Inferior parietal cortex (tissue), 1 donor: ENCODE measurements around the gene GDAP2.
A peak's percentile ranks its signal among the peaks of the same experiment; 100 is the strongest.

Experiments
- DNase-seq: peaks from one replicate; pipeline ENCODE4 v3.0.0-alpha.2; 2016; ENCODE audit errors: extremely low spot score

Gene GDAP2

DNA sequence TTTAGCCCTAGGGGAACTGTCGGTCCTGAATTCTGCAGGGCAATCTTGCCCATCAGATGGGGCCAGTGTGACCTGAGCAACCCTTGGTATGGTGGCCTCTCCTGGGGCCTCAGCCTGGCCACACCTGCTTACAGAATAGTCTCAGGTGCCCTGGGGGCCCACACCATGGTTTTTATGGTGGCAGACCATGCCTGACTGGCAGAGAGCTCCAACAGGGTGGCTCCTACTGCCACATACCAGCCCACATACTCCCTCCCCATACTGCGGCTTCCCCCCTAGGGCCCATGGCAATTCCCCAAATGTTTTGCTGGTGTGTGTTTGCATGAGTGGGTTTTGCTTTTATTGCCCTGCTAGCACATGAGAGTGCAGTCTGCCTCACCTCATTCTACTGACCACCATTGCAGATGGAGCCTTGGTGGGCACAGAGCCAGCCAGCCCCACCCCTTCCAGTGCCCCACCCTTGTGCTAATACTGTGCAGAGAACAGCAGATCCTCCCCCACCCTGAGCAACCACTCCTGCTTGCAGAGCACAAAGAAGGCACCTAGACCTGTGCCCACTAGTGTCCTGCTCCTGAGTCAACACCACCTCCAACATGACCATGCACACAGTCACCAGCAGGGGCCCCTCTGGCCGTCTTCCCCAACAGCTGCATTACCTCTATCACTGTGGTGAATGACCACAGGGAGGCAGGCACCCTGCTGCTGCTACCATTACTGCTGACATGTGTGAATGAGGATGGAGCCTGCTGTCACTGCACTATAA is 86.8 kb downstream of the GDAP2 start:
- DNase-seq, result no peak

DNA sequence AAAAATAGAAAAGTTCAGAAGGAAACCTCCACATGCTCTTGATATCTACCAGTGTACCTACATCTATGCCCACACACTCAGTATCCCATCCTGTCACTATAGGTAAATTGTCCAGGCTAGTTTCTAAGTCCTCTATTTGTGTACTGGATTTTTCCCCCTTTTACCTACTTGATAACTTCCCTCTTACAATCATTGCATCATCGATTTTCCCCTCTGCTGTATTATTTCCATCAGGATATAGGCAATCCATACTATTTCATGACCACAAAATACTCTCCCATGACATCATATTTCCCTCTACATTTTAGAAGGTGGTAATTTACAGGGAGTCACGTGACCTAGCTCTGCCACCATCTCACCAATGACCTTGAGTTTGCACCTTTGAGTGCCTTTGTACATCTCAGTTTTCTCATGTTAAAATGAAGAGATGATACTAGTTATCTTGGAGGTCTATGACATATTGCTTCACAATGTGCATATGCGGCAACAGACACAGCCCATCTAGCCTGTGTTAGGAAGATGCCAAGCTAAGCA is 88.2 kb downstream of the GDAP2 start:
- no peak for DNase-seq

- DNase-seq, result no peak
These were observed 90.5 kb downstream of the GDAP2 start for GRCh38 chr1:117838911-117839310.

- DNase-seq, result no peak
These were observed 93.4 kb downstream of the GDAP2 start for GRCh38 chr1:117836069-117836468.

- no peak for DNase-seq
These were observed 95.0 kb downstream of the GDAP2 start for GRCh38 chr1:117834416-117834815.

GRCh38 chr1:117832453-117832852 is 97.0 kb downstream of the GDAP2 start:
- DNase-seq, result no peak

DNA sequence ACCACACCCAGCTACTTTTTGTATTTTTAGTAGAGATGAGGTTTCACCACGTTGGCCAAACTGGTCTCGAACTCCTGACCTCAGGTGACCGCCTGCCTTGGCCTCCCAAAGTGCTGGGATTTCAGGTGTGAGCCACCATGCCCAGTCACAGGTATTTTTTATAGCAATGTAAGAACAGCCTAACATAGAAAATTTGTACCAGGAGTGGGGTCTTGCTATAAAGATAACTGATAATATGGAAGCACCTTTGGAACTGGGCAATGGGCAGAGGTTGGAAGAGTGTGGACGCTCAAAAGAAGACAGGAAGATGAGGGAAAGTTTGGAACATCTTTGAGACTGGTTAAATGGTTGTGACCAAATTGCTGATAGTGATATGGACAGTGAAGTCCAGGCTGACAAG is 99.2 kb downstream of the GDAP2 start:
- no peak for DNase-seq

DNA sequence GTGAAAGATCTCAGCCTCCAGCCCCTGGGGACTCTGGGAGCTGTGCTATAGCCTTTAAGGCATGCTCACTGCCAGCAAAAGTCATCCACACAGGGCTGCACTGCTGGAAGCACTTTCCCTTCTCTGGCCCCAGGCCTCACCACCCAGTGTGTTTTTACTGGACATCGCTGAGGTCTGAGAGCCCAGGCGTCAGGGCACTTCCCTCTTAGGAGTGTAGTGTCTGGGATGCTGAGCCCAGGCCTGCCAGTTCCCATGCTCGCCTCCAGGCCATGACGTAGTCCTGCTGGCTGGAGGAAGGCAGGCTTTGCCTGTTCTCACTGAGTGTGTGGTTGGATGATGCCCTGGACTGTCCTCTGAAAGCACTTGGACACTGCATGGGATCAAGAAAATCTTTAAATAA is 101.2 kb downstream of the GDAP2 start:
- no peak for DNase-seq

DNA sequence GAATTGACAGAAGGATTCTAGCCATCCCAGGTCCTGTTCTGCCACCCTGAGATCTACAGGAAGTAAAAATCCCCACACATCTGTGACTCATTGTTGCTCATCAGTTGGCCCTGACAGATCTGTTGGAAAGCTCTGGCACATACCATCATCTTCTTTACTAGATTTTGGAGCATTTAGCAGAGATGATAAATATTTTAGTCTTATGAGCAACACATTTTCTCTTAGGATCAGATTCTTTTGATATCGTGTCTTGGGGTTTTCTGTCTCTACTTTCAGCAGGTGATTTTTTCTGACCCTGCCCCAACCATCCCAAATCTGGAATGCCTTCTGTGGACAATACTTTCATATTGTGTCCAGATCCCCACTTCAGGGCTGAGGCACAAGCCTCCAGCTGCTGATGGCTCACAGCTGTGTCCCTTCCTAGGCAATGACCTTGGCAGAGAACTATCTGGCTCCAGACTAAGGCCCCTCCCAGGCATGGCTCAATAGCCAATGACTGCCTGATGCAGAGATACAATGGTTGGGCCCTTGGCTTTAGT is 102.8 kb downstream of the GDAP2 start:
- DNase-seq, result peak; percentile 35

DNA sequence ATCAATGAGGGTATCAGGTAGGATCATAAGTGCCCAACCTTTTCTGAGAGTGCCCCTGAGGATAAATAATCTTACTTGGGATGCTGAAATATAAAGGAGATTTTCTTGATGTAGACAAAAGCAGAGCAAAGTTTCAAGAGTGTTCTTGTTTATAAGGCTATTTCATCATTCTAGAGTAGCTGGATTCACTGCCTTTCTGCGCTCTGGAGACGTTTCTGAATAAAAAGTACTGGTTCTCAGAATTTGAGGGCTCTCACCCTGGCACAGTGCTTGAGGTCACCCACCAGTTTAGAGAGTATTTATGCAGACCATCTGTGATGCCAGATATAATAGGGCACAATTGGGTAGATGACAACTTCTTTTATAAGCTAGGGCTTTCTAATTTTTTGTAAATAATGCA is 103.3 kb downstream of the GDAP2 start:
- DNase-seq, result no peak

- no peak for DNase-seq
These were observed 104.0 kb downstream of the GDAP2 start for GRCh38 chr1:117825414-117825813.

- no peak for DNase-seq
These were observed 104.8 kb downstream of the GDAP2 start for GRCh38 chr1:117824616-117825015.

- no peak for DNase-seq
These were observed 107.5 kb downstream of the GDAP2 start for GRCh38 chr1:117821774-117822482.

DNA sequence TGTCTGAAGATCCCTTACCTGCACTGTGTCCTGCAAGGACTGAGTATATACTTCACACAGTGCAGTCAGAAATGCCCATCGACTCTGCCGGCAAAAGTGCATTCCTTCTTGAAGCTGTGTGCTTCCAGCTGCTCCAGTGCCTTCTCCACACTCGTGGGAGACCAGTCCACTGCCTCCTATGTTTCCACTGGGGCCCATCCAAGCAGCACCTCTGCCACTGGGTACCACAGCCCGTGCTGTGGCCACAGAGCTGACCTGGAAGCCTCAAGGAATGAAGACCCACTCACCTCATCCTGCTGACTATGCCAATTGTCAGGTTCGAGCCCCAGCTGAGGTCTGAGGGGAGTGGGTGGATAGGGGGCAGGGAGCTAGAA is 108.1 kb downstream of the GDAP2 start:
- no peak for DNase-seq

DNA sequence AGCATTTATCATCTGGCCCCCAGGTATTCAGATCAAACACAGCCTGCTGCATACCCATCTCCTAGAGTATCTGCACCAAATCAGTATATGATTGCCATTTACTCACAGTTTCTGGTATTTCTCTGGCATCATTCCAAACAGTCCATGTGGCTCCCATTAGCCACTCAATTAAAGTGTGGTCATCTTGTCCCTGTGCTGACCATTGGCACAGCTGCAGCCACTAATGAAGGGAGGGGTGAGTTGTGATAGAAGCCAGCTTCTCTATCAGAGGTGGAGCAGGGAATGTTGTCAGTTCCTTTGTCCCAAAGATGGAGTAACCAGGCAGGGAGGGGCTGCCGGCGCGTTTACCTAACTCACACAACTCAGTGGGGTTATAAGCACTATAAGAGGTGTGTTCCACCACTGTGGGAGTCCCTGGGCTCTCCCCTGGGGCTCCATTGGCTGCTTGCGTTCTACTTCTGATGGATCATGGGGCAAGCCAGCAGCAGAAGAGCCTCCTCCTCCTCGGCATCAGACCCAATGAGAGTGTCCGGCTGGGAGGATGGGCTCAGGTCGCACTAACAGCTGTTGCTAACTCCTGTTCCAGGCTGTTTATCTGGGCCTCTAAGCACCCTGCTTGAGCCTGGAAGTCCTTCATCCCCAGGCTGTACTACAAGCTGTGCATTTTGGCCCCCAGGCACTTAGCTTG is 108.6 kb downstream of the GDAP2 start:
- no peak for DNase-seq

GRCh38 chr1:117820096-117820495 is 109.3 kb downstream of the GDAP2 start:
- DNase-seq, result no peak

DNA sequence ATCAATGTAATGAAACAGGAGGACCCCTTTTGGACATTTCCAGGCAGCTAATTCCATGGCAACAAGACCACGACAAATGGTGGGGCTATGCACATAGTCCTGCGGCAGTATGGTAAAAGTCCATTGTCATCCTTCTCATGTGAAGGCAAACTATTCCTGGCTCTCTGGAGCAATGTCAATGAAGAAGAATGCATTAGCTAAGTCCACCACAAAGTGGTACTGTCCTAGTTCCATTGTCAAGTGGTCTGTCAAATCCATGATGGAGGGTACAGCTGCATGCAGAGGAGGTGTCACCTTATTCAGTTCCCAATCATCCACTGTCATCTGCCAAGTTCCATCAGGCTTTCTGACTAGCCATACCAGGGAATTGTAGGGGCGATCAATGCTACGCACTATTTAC is 110.1 kb downstream of the GDAP2 start:
- no peak for DNase-seq

GRCh38 chr1:117818456-117818855 is 111.0 kb downstream of the GDAP2 start:
- DNase-seq, result no peak

DNA sequence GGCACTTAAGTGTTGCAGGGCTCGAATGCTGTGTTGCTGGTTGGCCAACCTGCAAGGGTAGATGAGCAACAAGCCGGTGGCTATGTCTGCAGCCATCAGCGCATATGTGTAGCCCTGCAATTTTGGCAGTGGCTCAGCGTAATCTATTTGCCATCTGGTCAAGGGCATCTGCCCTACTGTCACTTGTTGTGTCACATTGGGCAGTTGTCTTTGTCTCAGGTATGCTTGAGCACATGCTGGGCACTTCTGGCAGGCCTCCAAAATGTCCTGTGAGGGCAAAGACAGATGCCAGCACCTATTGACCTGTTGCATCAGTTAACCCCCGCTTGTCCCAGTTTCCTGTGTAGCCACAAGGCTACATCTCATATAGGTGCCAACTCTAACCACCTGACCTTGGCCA is 111.8 kb downstream of the GDAP2 start:
- no peak for DNase-seq

GRCh38 chr1:117815926-117816325 is 113.5 kb downstream of the GDAP2 start:
- DNase-seq, result no peak

GRCh38 chr1:117814856-117815797 is 114.3 kb downstream of the GDAP2 start:
- peak; percentile 15 for DNase-seq
